RPMI7951 (cell line): Measurements from ENCODE around the gene NAIF1. TPM values are rescaled to one million over a fixed set of nuclear protein-coding genes. Genes with fewer than 3 reads are reported as not detected.
A peak's percentile ranks its signal among the peaks of the same experiment; 100 is the strongest.
"Not testable (repeated sequence)": the region's sequence is repeated elsewhere in the genome, so short reads cannot be mapped to it uniquely, and the experiment has no call there.

ENCODE experiments used
- DNase-seq: peaks from one replicate; pipeline ENCODE4 v3.0.0-alpha.2; 2012; ENCODE audit warnings: low read depth
- total RNA-seq: library from RNA; depleted of rRNA; stranded (reverse); fragments of >200 nt; shearing (Covaris generic); gene quantifications from 2 replicates; pipeline ENCODE4 v1.2.3, GENCODE V29; 2014; rRNA removed

NAIF1 gene
- total RNA-seq, 1 experiment from 2014 or later: 7.7 TPM

GRCh38 chr9:128033609-128034008 lies 33.5 kb downstream of the NAIF1 start:
- no peak for DNase-seq

GRCh38 chr9:128027705-128028104 lies 39.4 kb downstream of the NAIF1 start:
- no peak for DNase-seq

DNA sequence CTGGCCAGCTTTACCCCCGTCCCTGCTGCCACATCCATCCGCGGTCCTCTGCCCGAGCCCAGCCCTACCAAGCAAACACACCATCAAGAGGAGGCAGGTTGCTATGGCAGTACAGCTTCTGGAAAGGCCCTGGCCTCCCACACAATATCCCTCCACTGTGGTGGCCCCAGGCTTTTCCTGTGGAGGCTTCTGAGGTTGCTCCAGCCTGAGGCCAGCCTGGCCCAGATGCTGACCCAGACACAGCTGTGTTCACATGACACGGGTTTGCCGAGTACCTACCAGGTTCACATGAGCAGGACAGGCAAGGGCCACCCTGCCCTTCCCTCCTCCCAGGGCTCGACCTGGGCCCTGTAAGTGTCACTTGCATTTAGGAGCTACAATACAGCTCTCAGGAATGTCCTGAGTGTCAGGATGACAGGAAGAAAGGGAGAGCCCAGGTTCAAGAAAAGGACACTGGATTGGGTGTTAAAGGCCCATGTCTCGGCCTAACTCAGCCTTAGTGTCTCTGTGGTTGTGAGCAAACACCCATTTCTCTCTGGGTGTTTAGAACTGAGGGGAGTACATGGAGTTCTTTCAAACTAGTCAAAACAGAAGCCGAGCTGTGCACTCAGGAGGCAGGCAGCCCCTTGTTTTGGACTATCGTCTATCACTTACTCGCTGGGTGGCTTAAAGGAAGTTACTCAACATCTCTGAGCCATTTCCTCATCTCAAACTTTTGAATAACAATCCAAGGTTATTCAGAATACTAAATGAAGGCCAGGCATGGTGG lies 40.2 kb downstream of the NAIF1 start:
- peak; percentile 84 for DNase-seq

DNA sequence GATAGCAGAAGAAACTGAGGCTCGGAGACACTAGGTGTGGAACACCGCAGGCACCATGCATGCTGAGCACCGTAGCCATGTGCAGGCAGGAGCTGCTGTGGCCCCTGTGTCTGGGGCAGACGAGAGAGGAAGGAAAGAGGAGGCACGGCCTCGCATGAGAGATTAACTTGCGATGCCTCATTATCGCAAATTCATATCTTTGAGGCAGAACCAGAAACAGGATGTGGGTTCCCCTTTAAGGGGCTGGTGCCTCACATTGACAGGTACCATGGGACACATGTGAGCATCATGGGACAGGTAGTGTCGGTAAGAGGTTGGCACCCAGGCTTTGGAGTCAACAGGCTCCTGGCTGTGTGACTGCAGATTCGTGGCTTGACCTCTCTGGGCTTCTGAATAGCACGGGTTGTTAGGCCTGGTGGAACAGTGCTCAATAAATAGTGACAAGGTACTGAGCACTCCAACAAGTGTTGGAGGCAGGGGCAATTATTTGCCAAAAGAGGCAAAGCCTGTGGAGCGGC lies 40.8 kb downstream of the NAIF1 start:
- DNase-seq: no peak

DNA sequence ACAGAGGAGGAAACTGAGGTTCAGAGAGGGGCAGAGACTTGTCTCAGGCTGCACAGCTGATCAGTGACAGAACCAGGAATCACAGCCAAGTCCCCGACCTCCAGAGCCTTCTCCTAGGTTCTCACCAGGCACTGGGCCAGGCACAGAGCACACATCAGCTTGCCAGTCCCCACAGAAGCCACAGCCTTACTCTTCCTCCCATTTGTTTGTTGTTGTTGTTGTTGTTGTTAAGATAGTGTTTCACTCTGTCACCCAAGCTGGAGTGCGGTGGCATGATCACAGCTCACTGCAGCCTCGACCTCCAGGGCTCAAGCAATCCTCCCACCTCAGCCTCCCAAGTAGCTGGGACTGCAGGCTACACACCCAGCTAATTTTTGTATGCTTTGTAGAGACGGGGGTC lies 41.4 kb downstream of the NAIF1 start:
- DNase-seq: no peak

GRCh38 chr9:128024761-128025308 lies 42.3 kb downstream of the NAIF1 start:
- no peak for DNase-seq

- not testable (repeated sequence) for DNase-seq
Observed at GRCh38 chr9:128023671-128024070, 43.4 kb downstream of the NAIF1 start.

GRCh38 chr9:128022886-128023285 lies 44.2 kb downstream of the NAIF1 start:
- peak; percentile 77 for DNase-seq

DNA sequence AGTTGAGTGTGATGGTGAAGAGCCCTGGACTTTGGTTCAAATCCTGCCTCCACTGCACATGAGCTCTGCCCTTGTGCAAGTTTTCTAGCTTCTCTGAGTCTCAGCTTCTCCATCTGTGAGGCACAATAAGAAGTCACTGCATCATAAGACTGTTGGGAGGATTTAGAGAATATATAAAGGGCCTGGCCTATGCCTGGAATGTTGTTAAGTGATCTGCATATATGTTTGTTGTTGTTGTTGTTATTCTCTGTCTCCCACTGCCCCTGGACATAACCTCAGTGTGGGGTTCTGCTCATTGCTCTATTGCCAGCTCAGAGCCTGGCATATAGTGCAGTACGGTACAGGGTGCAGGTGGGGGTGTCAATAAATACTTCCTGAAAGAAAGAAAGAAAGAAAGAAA lies 46.0 kb downstream of the NAIF1 start:
- no peak for DNase-seq

DNA sequence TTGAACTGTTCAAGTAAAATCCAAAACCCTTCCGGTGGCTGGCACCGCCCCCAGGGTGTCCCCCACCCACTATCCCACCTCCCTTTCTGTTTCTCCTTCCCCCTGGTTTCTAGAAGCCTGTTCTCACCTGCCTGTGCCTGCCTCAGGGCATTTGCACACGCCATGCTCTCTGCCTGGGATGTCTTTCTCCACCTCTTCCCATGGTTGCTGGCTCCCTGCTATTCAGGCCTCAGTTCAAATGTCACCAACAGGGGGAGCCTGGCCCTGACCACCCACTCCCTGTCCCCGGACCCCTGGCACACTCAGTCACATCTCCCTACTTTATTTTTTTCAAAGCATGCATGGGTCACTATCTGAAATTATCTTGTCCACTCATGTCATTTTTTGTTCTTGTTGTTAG lies 46.4 kb downstream of the NAIF1 start:
- no peak for DNase-seq

DNA sequence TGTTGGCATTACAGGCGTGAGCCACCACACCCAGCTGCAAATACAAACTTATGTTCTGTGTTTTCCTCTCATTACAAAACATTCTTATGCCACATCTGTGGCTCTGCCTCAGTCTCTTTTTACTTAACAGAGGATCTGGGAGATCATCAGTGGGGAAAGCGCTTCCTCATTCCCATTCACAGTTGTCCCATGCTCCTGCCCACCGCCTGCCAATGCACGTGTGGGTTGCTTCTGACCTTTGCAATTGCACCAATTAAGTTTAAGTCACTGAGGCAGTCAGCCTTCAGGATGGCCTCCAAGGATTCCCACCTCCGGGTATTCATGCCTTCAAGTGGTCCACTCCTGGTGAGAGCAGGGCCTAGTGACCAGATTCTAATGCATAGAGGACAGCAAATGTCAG lies 51.4 kb downstream of the NAIF1 start:
- DNase-seq: no peak

Other genes starting within 250 kb of the NAIF1 start
- gene ENG, start 212.7 kb downstream of the NAIF1 start, total RNA-seq: 32.1 and 34.8 TPM in 2 replicates
- gene AK1, start 189.6 kb downstream of the NAIF1 start, total RNA-seq: 57.7 and 61.9 TPM in 2 replicates
- 15.7 and 20.1 TPM in 2 replicates for gene ST6GALNAC6, start 167.7 kb downstream of the NAIF1 start, total RNA-seq
- 10.5 and 14.0 TPM in 2 replicates for gene ST6GALNAC4, start 150.3 kb downstream of the NAIF1 start, total RNA-seq
- 0.24 and 1.2 TPM in 2 replicates for gene PIP5KL1, start 136.5 kb downstream of the NAIF1 start, total RNA-seq
- gene DPM2, start 129.5 kb downstream of the NAIF1 start, total RNA-seq: 37.1 and 50.1 TPM in 2 replicates
- 2.8 and 5.4 TPM in 2 replicates for gene EEIG1, start 86.3 kb downstream of the NAIF1 start, total RNA-seq
- 4.6 and 8.5 TPM in 2 replicates for gene SLC25A25, start 912 bp upstream of the NAIF1 start, total RNA-seq
- 28.5 and 37.2 TPM in 2 replicates for gene PTGES2, start 60.4 kb upstream of the NAIF1 start, total RNA-seq
- gene LCN2, start 82.1 kb upstream of the NAIF1 start, total RNA-seq: not detected in 2 replicates
- 97.3 and 128 TPM in 2 replicates for gene BBLN, start 92.9 kb upstream of the NAIF1 start, total RNA-seq
- gene CIZ1, start 124.3 kb upstream of the NAIF1 start, total RNA-seq: 28.3 and 37.0 TPM in 2 replicates
- 16.1 and 17.4 TPM in 2 replicates for gene DNM1, start 136.1 kb upstream of the NAIF1 start, total RNA-seq
- 37.4 and 41.5 TPM in 2 replicates for gene GOLGA2, start 208.7 kb upstream of the NAIF1 start, total RNA-seq
- gene SWI5, start 209.0 kb upstream of the NAIF1 start, total RNA-seq: 63.6 and 68.2 TPM in 2 replicates